Lung (tissue), 12 donors: ENCODE measurements around the gene CAMK2D. TPM values are rescaled to one million over a fixed set of nuclear protein-coding genes. Genes with fewer than 3 reads are reported as not detected.
"Not testable (repeated sequence)": the region's sequence is repeated elsewhere in the genome, so short reads cannot be mapped to it uniquely, and the experiment has no call there.

Experiments used
- ATAC-seq: fragments of 200-7000 bp; cut with Tn5 transposase; one replicate; pipeline ENCODE4 v1.9.1; 2020; ENCODE audit warnings: moderate number of reproducible peaks; ENCODE audit not compliant: insufficient read depth, low FRiP score
- DNase-seq, 3 donors: peaks; one replicate each; pipeline ENCODE4 v3.0.0-alpha.2; 2013 to 2017
- H3K27ac ChIP-seq, 2 donors: one replicate each; pipeline ENCODE4 v1.5.1; 2013; ENCODE audit warnings: mild to moderate bottlenecking in 2 of 2, moderate library complexity in 2 of 2, control low read depth in 1 of 2, inconsistent platforms in 1 of 2, low read depth in 1 of 2, low read length in 1 of 2
- H3K27me3 ChIP-seq, 3 donors: one replicate each; pipeline ENCODE4 v1.5.1; 2013; ENCODE audit warnings: low read length in 2 of 3; ENCODE audit not compliant: control insufficient read depth in 3 of 3, insufficient read depth in 3 of 3
- H3K36me3 ChIP-seq, 4 donors: one replicate each; pipeline ENCODE4 v1.5.1; 2013; ENCODE audit warnings: low read length in 4 of 4, mild to moderate bottlenecking in 1 of 4, moderate library complexity in 1 of 4; ENCODE audit not compliant: control insufficient read depth in 4 of 4, insufficient read depth in 4 of 4
- H3K4me1 ChIP-seq, 5 donors: one replicate each; pipeline ENCODE4 v1.5.1; 2013; ENCODE audit warnings: low read length in 5 of 5, mild to moderate bottlenecking in 2 of 5, moderate library complexity in 1 of 5; ENCODE audit not compliant: control insufficient read depth in 5 of 5, insufficient read depth in 5 of 5
- H3K4me3 ChIP-seq: one replicate; pipeline ENCODE4 v1.5.1; 2013; ENCODE audit warnings: mild to moderate bottlenecking, control low read depth, moderate library complexity
- H3K9ac ChIP-seq, 2 donors: one replicate each; pipeline ENCODE4 v1.5.1; 2013; ENCODE audit warnings: low read length in 2 of 2, control low read depth in 1 of 2; ENCODE audit not compliant: insufficient read depth in 1 of 2
- H3K9me3 ChIP-seq, 4 donors: one replicate each; pipeline ENCODE4 v1.5.1; 2013; ENCODE audit warnings: low read length in 3 of 4, mild to moderate bottlenecking in 1 of 4, moderate library complexity in 1 of 4; ENCODE audit not compliant: control insufficient read depth in 4 of 4, insufficient read depth in 3 of 4
- CTCF ChIP-seq: IDR thresholded peaks from 2 replicates; pipeline ENCODE4 v1.5.1; 2012; ENCODE audit warnings: mild to moderate bottlenecking; ENCODE audit errors: control extremely low read depth, extremely low read depth
- WGBS, 2 donors: extraction: QIAGEN DNeasy Blood & Tissue Kit; methylation state at CpG; one replicate each; pipeline ENCODE4 v1.1.7; 2013; 5-methylcytosine and 5-hydroxymethylcytosine counted together
- polyA plus RNA-seq, 2 donors: library from polyadenylated mRNA; stranded (reverse); fragments of 200-250 nt; gene quantifications; one replicate each; pipeline ENCODE4 v1.2.1, GENCODE V29; 2013
- total RNA-seq, 2 donors: library from RNA; depleted of rRNA in 1 of 2; stranded (reverse); fragments of >200 nt in 1 of 2; gene quantifications; one replicate each; pipeline ENCODE4 v1.2.1, GENCODE V29; 2014 to 2021
- donor health status: control.
- donor health status: control.
- donor health status: Bipolar disorder and iron deficiency.
- donor health status: healthy.
- donor health status: DM: yes; HTN: yes; CAD: no.

The CAMK2D gene
- total and polyA plus RNA-seq, 4 donors: 11.9 to 98.2 (median 36.6) TPM

- DNase-seq, H3K9me3 ChIP-seq, H3K27me3 ChIP-seq, H3K36me3 ChIP-seq, H3K4me1 ChIP-seq, H3K4me3 ChIP-seq, ATAC-seq, H3K9ac ChIP-seq: not testable (repeated sequence)
- 80 to 86% methylated on average over 3 of the region's 3 CpGs for WGBS, 2 donors
- H3K27ac ChIP-seq: peak overlapping the region in 1 of 2 donors; percentile 6
Observed at GRCh38 chr4:113702596-113702995, 58.9 kb downstream of the CAMK2D start.

GRCh38 chr4:113701169-113701568, 60.4 kb downstream of the CAMK2D start:
- no peak for DNase-seq
- Histone ChIP-seq H3K27ac (no peak overlapping the region), H3K4me1 (peaks cover 0 to 10% (median 0%) of the 10 kb centered on the region in 5 donors), H3K4me3 (no peak overlapping the region), H3K9me3 (no peaks in the 10 kb centered on the region), H3K36me3 (peaks cover 0 to 2% (median 0%) of the 10 kb centered on the region in 4 donors), H3K27me3 (no peaks in the 10 kb centered on the region), H3K9ac (no peak overlapping the region)
- no peak for TF ChIP-seq CTCF
- 44 to 69% methylated on average over 1 of the region's 1 CpG for WGBS, 2 donors
- ATAC-seq: no peak

- WGBS, 2 donors: 82 to 97% methylated on average over 2 of the region's 2 CpGs
- H3K9ac ChIP-seq: no peak overlapping the region
Observed at GRCh38 chr4:113700602-113701150, 60.9 kb downstream of the CAMK2D start.

GRCh38 chr4:113699772-113700171, 61.8 kb downstream of the CAMK2D start:
- no peak for DNase-seq
- no peak for ATAC-seq
- peaks cover 0 to 2% (median 0%) of the 10 kb centered on the region in 4 donors for H3K36me3 ChIP-seq
- WGBS, 2 donors: 97 to 98% methylated on average over 2 of the region's 2 CpGs
- H3K27ac ChIP-seq: no peak overlapping the region
- H3K4me1 ChIP-seq: peaks cover 0 to 14% (median 0%) of the 10 kb centered on the region in 5 donors
- H3K9ac ChIP-seq: no peak overlapping the region
- no peak overlapping the region for H3K4me3 ChIP-seq
- no peak for TF ChIP-seq CTCF
- H3K9me3 ChIP-seq: no peaks in the 10 kb centered on the region
- no peaks in the 10 kb centered on the region for H3K27me3 ChIP-seq

More at GRCh38 chr4:113700602-113701150, 60.9 kb downstream of the CAMK2D start:
- TF ChIP-seq CTCF: no peak
- Histone ChIP-seq H3K4me1 (peaks cover 0 to 10% (median 0%) of the 10 kb centered on the region in 5 donors), H3K36me3 (peaks cover 0 to 2% (median 0%) of the 10 kb centered on the region in 4 donors), H3K27ac (peak overlapping the region in 1 of 2 donors; percentile 33), H3K27me3 (no peaks in the 10 kb centered on the region), H3K9me3 (no peaks in the 10 kb centered on the region), H3K4me3 (no peak overlapping the region)
- DNase-seq: no peak
- ATAC-seq: no peak
